NT2/D1 (cell line): Measurements from ENCODE around the gene PRPF6.

Experiments used
- SUZ12 ChIP-seq: IDR thresholded peaks from 2 replicates; pipeline ENCODE4 v1.6.1; 2011; ENCODE audit not compliant: insufficient read length, insufficient read depth; ENCODE audit errors: extremely low read depth
- ZNF274 ChIP-seq: IDR thresholded peaks from 2 replicates; pipeline ENCODE4 v1.6.1; 2011; ENCODE audit warnings: mild to moderate bottlenecking, low read depth, low read length

GRCh38 chr20:64058536-64058935, 77.6 kb downstream of the PRPF6 start:
- TF ChIP-seq ZNF274 (no peak), SUZ12 (no peak)
